ENCODE measurements around the gene RAB5A.
A peak's percentile ranks its signal among the peaks of the same experiment; 100 is the strongest.
"Not testable (repeated sequence)": the region's sequence is repeated elsewhere in the genome, so short reads cannot be mapped to it uniquely, and the experiment has no call there.

Gene RAB5A, protein sequence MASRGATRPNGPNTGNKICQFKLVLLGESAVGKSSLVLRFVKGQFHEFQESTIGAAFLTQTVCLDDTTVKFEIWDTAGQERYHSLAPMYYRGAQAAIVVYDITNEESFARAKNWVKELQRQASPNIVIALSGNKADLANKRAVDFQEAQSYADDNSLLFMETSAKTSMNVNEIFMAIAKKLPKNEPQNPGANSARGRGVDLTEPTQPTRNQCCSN

DNA sequence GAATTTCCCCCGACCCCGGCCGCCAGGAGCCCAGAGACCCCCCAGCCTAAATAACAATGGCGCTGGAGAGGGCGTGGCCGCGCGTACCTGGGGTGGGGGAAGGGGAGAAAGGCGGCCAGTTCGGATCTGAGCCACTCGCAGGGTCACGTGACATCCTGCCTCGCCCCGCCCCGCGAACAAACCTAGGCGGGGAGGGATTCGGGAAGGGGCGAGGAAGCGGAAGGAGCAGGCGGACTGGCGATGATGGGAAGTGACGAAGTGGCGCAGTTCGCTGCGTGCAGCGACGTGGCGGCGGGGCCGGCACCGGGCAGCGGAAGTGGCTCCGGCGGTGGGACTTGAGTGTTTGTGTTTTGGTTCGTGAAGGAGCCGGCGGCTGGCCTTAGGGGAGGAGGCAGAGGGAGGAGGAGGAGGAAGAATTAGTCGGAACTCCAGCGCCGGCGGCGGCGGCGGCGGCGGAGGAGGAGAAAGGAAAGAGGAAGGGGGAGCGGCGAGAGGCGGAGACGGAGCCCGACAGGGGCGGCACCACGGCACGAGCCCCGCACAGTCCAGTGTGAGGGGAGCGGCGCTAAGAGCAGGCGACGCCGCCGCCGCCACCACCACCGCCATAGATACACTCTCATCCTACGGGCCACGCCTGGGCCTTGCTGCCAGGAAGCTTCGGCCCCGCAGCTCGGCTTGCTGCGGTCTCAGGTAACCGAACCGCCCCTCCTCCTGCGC lies at the start of gene RAB5A:
RAB5A (plus strand) TSS at position 266 of the 717 bp plus-strand sequence. CDS start 3,802 bp downstream, outside the sequence.
- H3K4me3 ChIP-seq (ENCODE audit: low read depth, low read length): peak within 1 kb of the TSS; percentile 95
- TF ChIP-seq, protein P1, sequence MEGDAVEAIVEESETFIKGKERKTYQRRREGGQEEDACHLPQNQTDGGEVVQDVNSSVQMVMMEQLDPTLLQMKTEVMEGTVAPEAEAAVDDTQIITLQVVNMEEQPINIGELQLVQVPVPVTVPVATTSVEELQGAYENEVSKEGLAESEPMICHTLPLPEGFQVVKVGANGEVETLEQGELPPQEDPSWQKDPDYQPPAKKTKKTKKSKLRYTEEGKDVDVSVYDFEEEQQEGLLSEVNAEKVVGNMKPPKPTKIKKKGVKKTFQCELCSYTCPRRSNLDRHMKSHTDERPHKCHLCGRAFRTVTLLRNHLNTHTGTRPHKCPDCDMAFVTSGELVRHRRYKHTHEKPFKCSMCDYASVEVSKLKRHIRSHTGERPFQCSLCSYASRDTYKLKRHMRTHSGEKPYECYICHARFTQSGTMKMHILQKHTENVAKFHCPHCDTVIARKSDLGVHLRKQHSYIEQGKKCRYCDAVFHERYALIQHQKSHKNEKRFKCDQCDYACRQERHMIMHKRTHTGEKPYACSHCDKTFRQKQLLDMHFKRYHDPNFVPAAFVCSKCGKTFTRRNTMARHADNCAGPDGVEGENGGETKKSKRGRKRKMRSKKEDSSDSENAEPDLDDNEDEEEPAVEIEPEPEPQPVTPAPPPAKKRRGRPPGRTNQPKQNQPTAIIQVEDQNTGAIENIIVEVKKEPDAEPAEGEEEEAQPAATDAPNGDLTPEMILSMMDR (IDR thresholded peaks at IDR 0.05; ENCODE audit: borderline replicate concordance, insufficient read depth, low read depth, low read length): no peak

DNA sequence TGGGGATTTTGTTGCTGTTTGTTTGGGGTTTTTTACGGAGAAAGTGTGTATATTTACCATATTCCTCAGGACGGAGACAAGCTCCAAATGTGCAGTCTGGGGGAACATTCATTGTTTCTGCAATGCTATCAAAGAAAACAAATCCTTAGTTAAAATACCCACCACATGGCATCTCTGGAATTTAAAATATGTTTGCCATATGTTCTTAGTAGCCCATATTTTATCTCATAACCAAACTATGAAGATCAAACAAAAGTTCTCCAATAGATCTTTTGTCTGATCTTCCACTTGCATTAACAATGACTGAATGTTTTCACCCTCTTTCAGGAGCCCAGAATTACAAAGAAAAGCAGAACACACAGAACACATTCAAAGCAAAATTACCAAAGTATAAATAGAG lies 48.2 kb upstream of the RAB5A start:
- TF ChIP-seq, protein P1 (IDR thresholded peaks at IDR 0.05; ENCODE audit: borderline replicate concordance, insufficient read depth, low read depth, low read length): no peak

DNA sequence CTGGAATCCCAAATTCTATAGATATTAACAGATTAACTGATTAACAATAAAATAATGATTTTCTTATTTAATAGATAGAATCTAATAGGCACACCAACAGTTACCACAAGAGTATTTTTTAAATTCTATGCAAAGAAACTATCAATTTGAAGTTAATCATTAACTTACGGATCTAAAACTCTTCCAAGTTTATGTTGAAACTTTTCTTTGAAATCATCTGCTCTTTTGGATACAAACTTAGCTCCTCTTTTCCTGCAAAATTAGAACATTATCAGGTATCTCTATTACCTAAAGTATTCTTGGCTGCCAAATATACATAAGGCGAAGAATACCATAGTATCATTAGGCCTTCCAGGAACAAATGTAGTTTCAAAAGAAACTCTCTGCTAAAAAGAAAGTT lies 47.6 kb upstream of the RAB5A start:
- TF ChIP-seq, protein P1 (IDR thresholded peaks at IDR 0.05; ENCODE audit: borderline replicate concordance, insufficient read depth, low read depth, low read length): no peak
- no peak overlapping the region for H3K4me3 ChIP-seq (ENCODE audit: low read depth, low read length)

More for the DNA sequence above, 48.2 kb upstream of the RAB5A start:
- H3K4me3 ChIP-seq (ENCODE audit: low read depth, low read length): no peak overlapping the region

DNA sequence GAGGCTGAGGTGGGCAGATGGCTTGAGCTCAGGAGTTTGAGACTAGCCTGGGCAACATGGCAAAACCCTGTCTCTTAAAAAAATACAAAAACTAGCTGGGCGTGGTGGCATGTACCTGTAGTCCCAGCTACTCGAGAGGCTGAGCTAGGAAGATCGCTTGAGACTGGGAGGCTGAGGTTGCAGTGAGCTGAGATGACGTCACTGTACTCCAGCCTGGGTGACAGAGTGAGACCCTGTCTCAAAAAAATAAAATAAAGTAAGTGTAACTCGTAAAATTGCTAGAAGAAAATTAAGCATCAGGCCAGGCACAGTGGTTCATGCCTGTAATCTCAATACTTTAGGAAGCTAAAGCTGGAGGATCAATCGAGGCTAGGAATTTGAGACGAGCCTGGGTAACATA lies 47.1 kb upstream of the RAB5A start:
- H3K4me3 ChIP-seq (ENCODE audit: low read depth, low read length): not testable (repeated sequence)

DNA sequence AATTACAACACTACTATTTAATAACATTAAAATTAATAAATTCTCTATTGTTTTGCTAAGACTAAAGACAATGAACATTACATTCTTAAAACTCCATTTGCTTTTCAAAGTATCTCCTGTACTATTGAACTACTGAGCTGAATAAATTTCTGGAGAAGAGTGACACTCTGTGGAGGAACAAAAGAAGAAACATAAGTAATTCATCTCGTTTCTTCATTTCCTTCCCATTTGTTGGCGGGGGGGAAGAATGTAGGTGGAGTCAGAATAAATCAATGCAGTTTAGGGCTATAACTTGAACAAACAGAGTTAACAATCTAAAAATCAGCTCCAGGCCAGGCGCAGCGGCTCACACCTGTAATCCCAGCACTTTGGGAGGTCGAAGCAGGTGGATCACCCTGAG lies 45.6 kb upstream of the RAB5A start:
- H3K4me3 ChIP-seq (ENCODE audit: low read depth, low read length): no peak overlapping the region
- TF ChIP-seq, protein P1 (IDR thresholded peaks at IDR 0.05; ENCODE audit: borderline replicate concordance, insufficient read depth, low read depth, low read length): no peak

DNA sequence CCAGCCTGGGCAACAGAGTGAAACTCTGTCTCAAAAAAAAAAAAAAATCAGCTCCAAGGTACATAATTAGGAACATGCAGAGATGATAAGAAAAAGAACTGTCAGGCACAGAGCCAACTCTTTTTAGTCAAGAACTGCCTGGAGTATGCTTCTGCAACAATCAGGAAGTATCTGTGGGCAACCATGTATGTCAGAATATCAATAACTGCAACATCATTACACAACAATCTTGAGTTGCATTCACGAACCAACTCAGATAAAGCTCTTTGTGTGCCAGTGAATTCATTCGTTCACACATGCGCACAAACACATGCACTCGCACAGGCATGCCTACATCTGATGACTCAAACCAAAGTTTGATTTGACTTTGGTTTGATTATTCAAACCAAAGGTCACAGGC lies 45.0 kb upstream of the RAB5A start:
- TF ChIP-seq, protein P1 (IDR thresholded peaks at IDR 0.05; ENCODE audit: borderline replicate concordance, insufficient read depth, low read depth, low read length): no peak
- no peak overlapping the region for H3K4me3 ChIP-seq (ENCODE audit: low read depth, low read length)

DNA sequence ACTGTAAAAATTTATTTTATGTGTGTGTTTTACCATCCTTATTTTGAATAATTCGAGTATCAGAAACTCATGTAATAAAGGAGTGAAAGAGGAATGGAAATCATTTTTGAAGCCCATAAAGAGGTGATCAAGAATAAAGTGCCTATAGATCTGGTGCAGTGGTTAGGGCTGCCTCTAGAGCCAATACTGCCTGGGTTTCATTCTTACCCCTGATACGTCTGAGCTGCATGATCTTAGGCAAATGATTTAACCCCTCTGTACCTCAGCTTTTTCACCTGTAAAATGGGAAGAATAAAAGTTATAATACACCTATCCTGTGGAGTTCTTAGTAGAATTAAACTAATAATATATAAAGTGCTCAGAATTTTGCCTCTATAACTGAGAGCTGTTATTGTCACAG lies 43.2 kb upstream of the RAB5A start:
- H3K4me3 ChIP-seq (ENCODE audit: low read depth, low read length): no peak overlapping the region
- TF ChIP-seq, protein P1 (IDR thresholded peaks at IDR 0.05; ENCODE audit: borderline replicate concordance, insufficient read depth, low read depth, low read length): no peak
